ENCODE results near the gene ADARB2.

GRCh38 chr10:1559761-1560160, 177.6 kb downstream of the ADARB2 start:
- TF ChIP-seq TAF1 (IDR thresholded peaks at IDR 0.05; ENCODE audit: low read depth) (no peak), RAD21 (IDR thresholded peaks at IDR 0.05; ENCODE audit: low read depth) (no peak), USF1 (IDR thresholded peaks at IDR 0.05) (no peak), FOXM1 (IDR thresholded peaks at IDR 0.05; ENCODE audit: borderline replicate concordance, low read depth) (no peak), TEAD4 (IDR thresholded peaks at IDR 0.05) (no peak), MAX (IDR thresholded peaks at IDR 0.05) (no peak), CEBPB (IDR thresholded peaks at IDR 0.05) (no peak), EP300 (IDR thresholded peaks at IDR 0.05; ENCODE audit: borderline replicate concordance) (no peak), CREB1 (IDR thresholded peaks at IDR 0.05; ENCODE audit: low read depth) (no peak)

Measured in Ishikawa (cell line).